NK-92 treated with Interleukin-12 subunit alpha and Interleukin-12 subunit beta, amount 100 ng/mL, for 24 hours (cell line): ENCODE results near the gene JSRP1.

Experiments used
- DNase-seq: peaks from one replicate; lab custom pipeline; 2025; lab: John Stamatoyannopoulos, UW

The JSRP1 gene

DNA sequence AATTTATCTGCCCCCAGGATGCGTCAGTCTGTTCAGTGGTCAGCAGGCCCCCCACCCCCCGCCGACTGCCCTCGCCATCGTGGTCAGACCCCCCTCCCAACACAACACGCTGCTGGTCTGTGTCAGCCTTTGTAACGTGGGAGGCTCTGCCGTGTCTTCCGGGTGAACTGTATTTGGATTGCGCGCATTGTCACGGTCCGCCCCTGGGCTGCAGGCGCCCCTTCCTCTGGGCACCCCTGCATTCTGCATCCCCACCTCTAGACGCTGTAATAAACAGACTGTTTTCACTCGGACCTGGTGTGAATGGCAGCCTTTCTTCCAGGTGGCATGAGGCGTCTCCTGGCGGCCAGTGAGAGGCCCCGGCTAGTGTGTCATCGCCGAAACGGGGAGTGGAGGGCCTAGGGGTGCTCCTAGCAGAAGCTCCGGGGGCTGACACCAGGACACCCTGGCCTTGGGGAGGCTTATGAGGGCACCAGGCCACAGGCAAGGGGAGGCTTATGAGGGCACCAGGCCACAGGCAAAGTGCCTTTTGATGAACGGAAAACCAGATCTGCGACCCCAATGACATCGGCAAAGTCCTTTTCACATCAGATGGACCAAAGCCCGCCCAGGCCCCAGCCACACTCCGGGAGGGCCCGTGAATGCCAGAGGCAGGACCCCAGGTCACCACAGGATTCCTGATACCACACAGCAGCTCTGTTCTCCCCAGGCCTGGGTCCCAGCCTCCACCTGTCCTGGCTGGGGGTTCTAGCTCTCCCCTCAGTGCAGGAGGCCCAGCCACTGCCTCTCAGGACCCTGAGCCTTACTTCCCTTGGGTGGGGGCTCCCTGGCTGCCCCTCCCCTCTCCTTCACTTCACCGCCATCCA lies 23.7 kb downstream of the JSRP1 start:
- DNase-seq: no peak

- DNase-seq: no peak
These were observed 24.5 kb downstream of the JSRP1 start for GRCh38 chr19:2231621-2232221.

GRCh38 chr19:2230807-2231533 lies 25.2 kb downstream of the JSRP1 start:
- no peak for DNase-seq

GRCh38 chr19:2230033-2230531 lies 26.1 kb downstream of the JSRP1 start:
- DNase-seq: no peak

GRCh38 chr19:2229103-2230032 lies 26.8 kb downstream of the JSRP1 start:
- DNase-seq: no peak

GRCh38 chr19:2228157-2229030 lies 27.8 kb downstream of the JSRP1 start:
- no peak for DNase-seq

- no peak for DNase-seq
These were observed 28.6 kb downstream of the JSRP1 start for GRCh38 chr19:2227415-2228156.

DNA sequence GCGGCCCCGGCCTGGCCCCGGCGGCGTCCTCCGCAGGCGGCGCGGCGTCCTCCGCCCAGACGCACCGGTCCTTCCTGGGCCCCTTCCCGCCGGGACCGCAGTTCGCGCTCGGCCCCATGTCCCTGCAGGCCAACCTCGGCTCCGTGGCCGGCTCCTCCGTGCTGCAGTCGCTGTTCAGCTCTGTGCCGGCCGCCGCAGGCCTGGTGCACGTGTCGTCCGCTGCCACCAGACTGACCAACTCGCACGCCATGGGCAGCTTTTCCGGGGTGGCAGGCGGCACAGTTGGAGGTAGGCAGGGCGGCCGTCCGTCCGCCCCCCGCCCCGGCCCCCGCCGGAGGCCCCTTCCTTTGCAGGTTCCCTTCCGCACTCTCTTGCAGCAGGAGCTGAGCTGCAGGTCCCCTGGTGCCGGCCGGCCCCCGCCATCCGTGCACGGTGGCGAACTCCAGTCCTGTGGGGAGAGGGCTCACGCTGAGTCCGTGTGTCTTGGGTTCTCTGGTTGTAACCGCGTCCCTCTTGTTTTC lies 29.3 kb downstream of the JSRP1 start:
- no peak for DNase-seq

- no peak for DNase-seq
These were observed 30.0 kb downstream of the JSRP1 start for GRCh38 chr19:2226051-2226839.

GRCh38 chr19:2225415-2226050 lies 30.7 kb downstream of the JSRP1 start:
- DNase-seq: no peak

DNA sequence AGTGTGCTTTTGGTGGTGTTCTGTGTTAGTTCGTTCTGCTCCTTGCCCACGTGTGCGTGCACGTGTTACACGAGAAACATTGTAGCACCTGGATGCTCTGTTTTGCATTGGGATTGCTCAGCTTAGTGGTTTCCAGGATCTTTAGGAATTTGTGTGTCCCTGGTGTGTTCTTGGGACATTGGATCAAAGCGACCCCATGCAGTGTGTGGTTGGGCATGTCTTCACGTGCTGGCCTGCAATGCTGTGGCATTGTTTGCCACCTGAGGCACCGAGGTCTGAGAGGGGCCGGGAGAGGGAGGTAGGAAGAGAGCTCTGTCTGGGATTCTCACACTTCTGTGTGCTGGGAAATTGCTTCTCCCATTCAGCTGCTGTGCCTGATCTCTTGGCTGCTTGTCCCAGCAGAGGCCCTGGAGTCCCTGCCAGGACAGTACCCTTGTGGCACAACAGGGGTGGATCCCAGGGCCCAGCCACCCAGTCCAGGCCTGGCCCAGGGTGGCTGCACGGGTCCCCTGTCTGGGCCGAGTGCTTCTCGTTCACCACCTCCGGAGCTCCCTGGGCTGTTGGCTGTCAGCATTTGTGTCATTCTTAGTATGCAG lies 31.4 kb downstream of the JSRP1 start:
- DNase-seq: no peak

DNA sequence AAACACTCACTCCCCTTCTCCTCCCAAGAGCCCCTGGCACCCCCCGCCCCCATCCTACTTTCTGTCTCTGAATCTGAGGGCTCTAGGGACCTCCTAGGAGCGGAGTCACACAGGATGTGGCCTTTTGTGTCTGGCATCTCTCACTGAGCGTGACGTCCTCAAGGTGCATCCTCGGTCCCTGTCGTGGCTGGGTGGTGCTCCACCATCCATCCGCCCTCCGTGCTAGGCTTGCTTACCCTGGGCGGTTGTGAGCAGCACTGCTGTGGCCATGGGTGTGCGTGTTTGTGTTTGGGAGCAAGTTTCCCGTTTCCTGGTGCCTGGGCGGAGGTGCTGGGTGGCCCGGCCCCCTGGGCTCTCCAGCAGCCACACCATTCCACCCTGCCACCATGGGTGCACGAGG lies 32.3 kb downstream of the JSRP1 start:
- no peak for DNase-seq

DNA sequence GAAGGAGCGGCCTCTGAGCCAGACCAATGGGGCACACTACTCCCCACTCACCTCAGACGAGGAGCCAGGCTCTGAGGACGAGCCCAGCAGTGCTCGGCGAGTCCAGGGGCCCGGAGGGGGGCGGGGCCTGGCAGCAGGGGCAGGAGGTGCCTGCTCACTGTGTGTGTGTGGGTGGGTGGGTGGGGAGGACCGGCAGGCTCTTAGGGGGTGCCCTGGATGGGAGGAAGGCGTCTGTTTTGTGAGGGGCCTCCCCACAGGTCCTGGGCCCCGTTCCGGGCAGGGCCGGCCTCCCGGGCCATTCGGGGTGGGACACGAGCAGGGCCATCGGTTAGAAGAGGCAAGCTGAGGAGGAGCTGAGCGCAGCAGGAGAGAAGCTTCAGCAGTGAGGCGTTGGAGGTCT lies 32.8 kb downstream of the JSRP1 start:
- DNase-seq: no peak

GRCh38 chr19:2221918-2222317 lies 34.3 kb downstream of the JSRP1 start:
- no peak for DNase-seq

- no peak for DNase-seq
These were observed 34.9 kb downstream of the JSRP1 start for GRCh38 chr19:2221250-2221831.

GRCh38 chr19:2219726-2220125 lies 36.5 kb downstream of the JSRP1 start:
- no peak for DNase-seq

DNA sequence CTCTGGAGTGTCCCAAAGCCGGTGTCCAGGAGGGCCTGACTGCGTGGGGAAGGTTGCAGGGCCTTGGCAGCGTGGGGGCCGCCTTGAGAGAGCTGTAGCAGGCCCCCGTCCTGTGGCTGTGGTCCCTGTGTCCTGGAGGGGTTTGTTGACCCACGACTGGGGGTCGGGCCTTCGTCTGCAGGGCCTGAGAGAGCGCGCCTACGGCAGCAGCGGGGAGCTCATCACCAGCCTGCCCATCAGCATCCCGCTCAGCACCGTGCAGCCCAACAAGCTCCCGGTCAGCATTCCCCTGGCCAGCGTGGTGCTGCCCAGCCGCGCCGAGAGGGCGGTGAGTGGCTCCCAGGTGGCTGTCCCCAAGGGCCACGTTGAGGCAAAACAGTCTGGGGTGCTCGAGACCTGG lies 38.6 kb downstream of the JSRP1 start:
- DNase-seq: no peak
